Esophagus mucosa (tissue), 1 donor: ENCODE measurements around the gene C7orf57. TPM values are rescaled to one million over a fixed set of nuclear protein-coding genes. Genes with fewer than 3 reads are reported as not detected.
"Not testable (repeated sequence)": the region's sequence is repeated elsewhere in the genome, so short reads cannot be mapped to it uniquely, and the experiment has no call there.

Experiments
- ATAC-seq: fragments of 200-7000 bp; cut with Tn5 transposase; one replicate; pipeline ENCODE4 v1.9.1; 2020
- total RNA-seq: library from RNA; stranded (reverse); gene quantifications from one replicate; pipeline ENCODE4 v1.2.4, GENCODE V29; 2023
- donor health status: DM: yes; HTN: yes; CAD: no.

Gene C7orf57
- 1.00 TPM for total RNA-seq

- peak; percentile 97 for ATAC-seq
These were observed at the start of gene C7orf57 for GRCh38 chr7:48035301-48035966. C7orf57 (plus strand) TSS chr7:48035543; CDS start chr7:48036309, 766 bp downstream.

GRCh38 chr7:47988496-47989386, 46.6 kb upstream of the C7orf57 start:
- peak; percentile 48 for ATAC-seq

GRCh38 chr7:47989607-47990400, 45.5 kb upstream of the C7orf57 start:
- not testable (repeated sequence) for ATAC-seq

- no peak for ATAC-seq
These were observed 44.8 kb upstream of the C7orf57 start for GRCh38 chr7:47990592-47990991.

- ATAC-seq = no peak
These were observed 44.1 kb upstream of the C7orf57 start for GRCh38 chr7:47991270-47991669.

GRCh38 chr7:47991741-47992311, 43.5 kb upstream of the C7orf57 start:
- ATAC-seq = peak; percentile 88

GRCh38 chr7:47992446-47992845, 42.9 kb upstream of the C7orf57 start:
- ATAC-seq = no peak

GRCh38 chr7:47999413-47999812, 35.9 kb upstream of the C7orf57 start:
- no peak for ATAC-seq

- ATAC-seq = not testable (repeated sequence)
These were observed 35.2 kb upstream of the C7orf57 start for GRCh38 chr7:48000164-48000563.

GRCh38 chr7:48004032-48004431, 31.3 kb upstream of the C7orf57 start:
- no peak for ATAC-seq

- no peak for ATAC-seq
These were observed 30.7 kb upstream of the C7orf57 start for GRCh38 chr7:48004638-48005037.

- no peak for ATAC-seq
These were observed 28.5 kb upstream of the C7orf57 start for GRCh38 chr7:48006866-48007265.

GRCh38 chr7:48009257-48009656, 26.1 kb upstream of the C7orf57 start:
- ATAC-seq = no peak

GRCh38 chr7:48009954-48010353, 25.4 kb upstream of the C7orf57 start:
- no peak for ATAC-seq

GRCh38 chr7:48011323-48011722, 24.0 kb upstream of the C7orf57 start:
- no peak for ATAC-seq

- ATAC-seq = no peak
These were observed 23.4 kb upstream of the C7orf57 start for GRCh38 chr7:48011951-48012350.

- no peak for ATAC-seq
These were observed 18.7 kb upstream of the C7orf57 start for GRCh38 chr7:48016641-48017040.

- no peak for ATAC-seq
These were observed 17.7 kb upstream of the C7orf57 start for GRCh38 chr7:48017674-48018073.

GRCh38 chr7:48025624-48026023, 9.7 kb upstream of the C7orf57 start:
- no peak for ATAC-seq

- ATAC-seq = peak; percentile 49
These were observed 6.4 kb upstream of the C7orf57 start, which contains the start of gene SUN3 for GRCh38 chr7:48028938-48029337. SUN3 (minus strand) TSS chr7:48029107; CDS start chr7:48028938, 169 bp downstream.

- no peak for ATAC-seq
These were observed 4.2 kb upstream of the C7orf57 start for GRCh38 chr7:48031111-48031510.

GRCh38 chr7:48033922-48034321, 1.4 kb upstream of the C7orf57 start:
- no peak for ATAC-seq
